ES-I3 (cell line): Measurements from ENCODE around the gene TTC12.

Source experiments
- H3K36me3 ChIP-seq: 2 replicates; pipeline ENCODE4 v1.6.1; 2013; ENCODE audit warnings: mild to moderate bottlenecking, low read length, control low read depth, moderate library complexity; ENCODE audit not compliant: insufficient read depth
- H3K4me1 ChIP-seq: 2 replicates; pipeline ENCODE4 v1.6.1; 2013; ENCODE audit warnings: mild to moderate bottlenecking, control low read depth, low read length; ENCODE audit not compliant: insufficient read depth
- H3K9ac ChIP-seq: 2 replicates; pipeline ENCODE4 v1.6.1; 2013; ENCODE audit warnings: low read depth, mild to moderate bottlenecking, low read length, moderate library complexity
- H3K9me3 ChIP-seq: 2 replicates; pipeline ENCODE4 v1.6.1; 2013; ENCODE audit warnings: mild to moderate bottlenecking, low read length, moderate library complexity; ENCODE audit not compliant: control insufficient read depth, insufficient read depth

Gene TTC12, protein sequence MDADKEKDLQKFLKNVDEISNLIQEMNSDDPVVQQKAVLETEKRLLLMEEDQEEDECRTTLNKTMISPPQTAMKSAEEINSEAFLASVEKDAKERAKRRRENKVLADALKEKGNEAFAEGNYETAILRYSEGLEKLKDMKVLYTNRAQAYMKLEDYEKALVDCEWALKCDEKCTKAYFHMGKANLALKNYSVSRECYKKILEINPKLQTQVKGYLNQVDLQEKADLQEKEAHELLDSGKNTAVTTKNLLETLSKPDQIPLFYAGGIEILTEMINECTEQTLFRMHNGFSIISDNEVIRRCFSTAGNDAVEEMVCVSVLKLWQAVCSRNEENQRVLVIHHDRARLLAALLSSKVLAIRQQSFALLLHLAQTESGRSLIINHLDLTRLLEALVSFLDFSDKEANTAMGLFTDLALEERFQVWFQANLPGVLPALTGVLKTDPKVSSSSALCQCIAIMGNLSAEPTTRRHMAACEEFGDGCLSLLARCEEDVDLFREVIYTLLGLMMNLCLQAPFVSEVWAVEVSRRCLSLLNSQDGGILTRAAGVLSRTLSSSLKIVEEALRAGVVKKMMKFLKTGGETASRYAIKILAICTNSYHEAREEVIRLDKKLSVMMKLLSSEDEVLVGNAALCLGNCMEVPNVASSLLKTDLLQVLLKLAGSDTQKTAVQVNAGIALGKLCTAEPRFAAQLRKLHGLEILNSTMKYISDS

DNA sequence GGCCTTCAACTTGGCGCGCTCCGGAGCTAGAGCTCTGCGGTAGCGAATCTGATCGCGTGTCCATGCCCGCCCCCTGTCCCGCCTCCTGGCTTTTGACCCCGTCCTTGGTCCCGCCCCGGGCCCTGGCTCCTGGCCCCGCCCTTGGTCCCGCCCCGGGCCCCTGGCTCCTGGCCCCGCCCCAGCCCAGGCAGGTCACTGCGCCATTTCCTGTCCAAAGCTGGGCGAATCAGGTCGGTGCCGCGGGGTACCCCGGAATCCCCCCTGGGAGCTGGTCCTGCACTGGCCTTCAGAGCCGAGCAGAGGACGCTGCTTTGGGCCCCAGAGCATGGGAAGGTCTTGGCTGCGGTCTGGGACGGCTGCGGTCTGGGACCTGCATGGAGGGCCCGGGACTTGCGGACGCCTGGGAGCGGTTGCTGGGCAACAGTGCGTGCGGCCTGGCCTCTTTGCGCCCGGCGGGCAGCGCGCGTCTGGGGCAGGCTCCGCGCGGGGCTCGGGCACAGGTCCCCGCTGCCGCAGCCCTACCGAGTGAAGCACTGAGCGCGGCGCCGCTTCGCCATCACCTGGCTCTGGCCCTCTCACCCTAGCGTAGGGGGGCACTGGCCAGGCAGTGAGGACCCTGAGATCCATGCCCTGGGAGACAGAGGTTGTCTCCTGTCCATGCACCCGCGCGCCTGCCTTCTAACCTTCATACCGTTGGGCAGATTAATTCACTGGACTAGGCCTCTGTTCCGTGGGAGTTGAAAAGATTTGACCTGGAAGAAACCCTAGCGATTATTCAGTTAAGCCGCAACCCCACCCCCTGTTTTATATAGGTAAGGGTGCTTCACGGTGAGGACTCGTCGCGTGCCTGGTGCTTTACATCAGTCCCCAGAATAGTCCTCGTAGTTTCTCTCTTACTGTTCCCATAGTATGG, at the start of gene TTC12:
Gene TTC12, plus strand, starts transcription at position 195 of the 913 bp plus-strand sequence. CDS start 1,675 bp downstream, outside the sequence.
- H3K9me3 ChIP-seq, result no peaks in the 10 kb centered on the region
- peaks cover 7% of the 10 kb centered on the region; the same call in 1 of the 2 replicates for H3K4me1 ChIP-seq
- H3K9ac ChIP-seq, result peak within 1 kb of the TSS; percentile 96
- no peaks in the 10 kb centered on the region for H3K36me3 ChIP-seq

DNA sequence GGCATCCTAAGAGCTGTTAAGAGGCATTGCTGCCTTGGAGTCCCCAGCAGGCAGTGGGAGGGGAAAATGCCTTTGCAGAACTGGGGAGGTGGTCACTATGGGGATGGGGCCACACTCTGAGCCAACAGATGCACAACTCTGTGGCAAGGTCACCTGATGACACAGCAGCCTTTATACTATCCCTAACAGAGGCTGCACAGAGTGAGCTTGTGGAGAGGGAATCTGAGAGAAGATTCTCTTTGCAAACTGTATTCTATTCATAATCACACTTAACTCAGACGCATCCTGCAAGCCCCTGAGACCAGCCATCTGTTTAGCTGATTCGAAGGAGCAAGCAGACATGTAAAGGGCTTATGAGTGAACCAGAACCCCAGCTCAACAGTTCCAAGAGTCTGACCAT, 49.0 kb upstream of the TTC12 start:
- H3K9ac ChIP-seq, result no peak overlapping the region
- no peaks in the 10 kb centered on the region for H3K9me3 ChIP-seq
- no peaks in the 10 kb centered on the region for H3K4me1 ChIP-seq
- no peaks in the 10 kb centered on the region for H3K36me3 ChIP-seq

DNA sequence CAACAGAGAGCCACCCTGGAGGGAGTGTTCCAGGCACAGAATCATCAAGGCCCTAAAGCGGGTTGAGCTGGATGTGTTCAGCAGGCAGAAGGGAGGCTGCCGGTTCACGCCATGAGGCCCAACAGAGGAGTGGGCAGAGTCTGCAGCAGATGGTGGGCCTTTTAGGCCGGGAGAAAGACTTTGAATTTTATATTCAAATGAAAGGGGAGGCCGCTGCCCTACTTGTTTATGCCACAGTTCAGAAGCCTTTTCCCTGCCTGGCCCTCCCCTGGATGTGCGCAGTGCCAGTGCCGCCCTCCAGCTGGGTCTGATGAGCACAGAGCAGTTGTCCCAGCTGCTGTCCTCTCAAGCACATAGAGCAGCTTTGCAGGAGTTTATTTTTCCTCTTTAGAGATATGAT, 46.9 kb upstream of the TTC12 start:
- H3K9me3 ChIP-seq, result no peaks in the 10 kb centered on the region
- no peaks in the 10 kb centered on the region for H3K36me3 ChIP-seq
- no peak overlapping the region for H3K9ac ChIP-seq
- H3K4me1 ChIP-seq, result no peaks in the 10 kb centered on the region

DNA sequence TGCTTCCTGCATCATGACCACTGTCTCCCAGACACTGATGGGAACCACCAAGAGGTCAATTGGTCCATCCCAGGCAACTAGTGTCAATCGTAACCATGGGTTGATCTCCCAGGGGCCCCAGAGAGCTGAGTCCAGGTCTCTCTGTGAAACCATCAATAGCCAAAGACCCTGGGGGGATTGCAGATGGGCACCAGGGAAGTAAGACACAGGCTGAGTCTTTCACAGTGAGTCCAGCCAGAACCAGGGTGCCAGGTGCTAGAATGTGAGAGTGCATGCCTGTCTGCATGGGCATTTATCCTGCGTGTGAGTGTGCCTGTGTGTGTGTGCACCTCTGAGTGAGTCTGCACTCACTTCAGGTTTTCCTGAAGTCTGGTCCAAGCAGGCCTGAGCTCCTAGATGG, 45.3 kb upstream of the TTC12 start:
- Histone ChIP-seq H3K36me3 (no peaks in the 10 kb centered on the region), H3K9me3 (no peaks in the 10 kb centered on the region)

DNA sequence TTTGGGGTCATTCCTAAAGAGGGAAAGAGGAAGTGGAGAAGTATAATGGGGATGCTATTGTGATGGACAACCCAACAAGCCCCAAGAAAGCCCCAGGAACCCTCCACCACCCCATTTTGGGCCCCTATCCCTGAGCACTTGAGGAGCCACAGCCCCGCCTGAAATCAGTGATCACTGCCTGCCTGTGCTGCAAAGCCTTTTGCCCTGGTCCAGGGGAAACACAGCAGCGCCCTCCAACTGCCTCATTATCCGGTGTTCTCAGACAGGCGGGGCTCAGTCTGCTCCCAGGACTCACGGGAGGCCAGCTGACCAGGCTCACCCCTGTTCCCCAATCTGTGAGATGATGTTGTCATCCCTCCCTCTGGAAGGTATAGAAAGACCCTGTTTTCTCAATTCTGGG, 44.7 kb upstream of the TTC12 start:
- Histone ChIP-seq H3K9me3 (no peaks in the 10 kb centered on the region), H3K9ac (no peak overlapping the region), H3K36me3 (no peaks in the 10 kb centered on the region), H3K4me1 (no peaks in the 10 kb centered on the region)

More for the DNA sequence above, 45.3 kb upstream of the TTC12 start:
- Histone ChIP-seq H3K4me1 (no peaks in the 10 kb centered on the region), H3K9ac (no peak overlapping the region)

DNA sequence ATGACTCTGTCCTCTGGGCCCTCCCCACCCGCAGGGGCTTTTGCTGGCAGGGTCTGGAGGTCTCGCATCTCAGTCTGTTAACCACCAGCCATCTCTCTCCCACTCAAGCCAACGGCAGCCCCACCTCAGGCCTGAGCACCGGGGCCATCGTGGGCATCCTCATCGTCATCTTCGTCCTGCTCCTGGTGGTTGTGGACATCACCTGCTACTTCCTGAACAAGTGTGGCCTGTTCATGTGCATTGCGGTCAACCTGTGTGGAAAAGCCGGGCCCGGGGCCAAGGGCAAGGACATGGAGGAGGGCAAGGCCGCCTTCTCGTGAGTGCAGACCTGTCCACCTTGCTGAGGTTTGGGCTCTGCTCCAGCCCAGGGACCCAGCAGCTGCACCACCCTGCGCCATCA, 44.3 kb upstream of the TTC12 start:
- Histone ChIP-seq H3K36me3 (no peaks in the 10 kb centered on the region), H3K4me1 (no peaks in the 10 kb centered on the region), H3K9ac (no peak overlapping the region), H3K9me3 (no peaks in the 10 kb centered on the region)

DNA sequence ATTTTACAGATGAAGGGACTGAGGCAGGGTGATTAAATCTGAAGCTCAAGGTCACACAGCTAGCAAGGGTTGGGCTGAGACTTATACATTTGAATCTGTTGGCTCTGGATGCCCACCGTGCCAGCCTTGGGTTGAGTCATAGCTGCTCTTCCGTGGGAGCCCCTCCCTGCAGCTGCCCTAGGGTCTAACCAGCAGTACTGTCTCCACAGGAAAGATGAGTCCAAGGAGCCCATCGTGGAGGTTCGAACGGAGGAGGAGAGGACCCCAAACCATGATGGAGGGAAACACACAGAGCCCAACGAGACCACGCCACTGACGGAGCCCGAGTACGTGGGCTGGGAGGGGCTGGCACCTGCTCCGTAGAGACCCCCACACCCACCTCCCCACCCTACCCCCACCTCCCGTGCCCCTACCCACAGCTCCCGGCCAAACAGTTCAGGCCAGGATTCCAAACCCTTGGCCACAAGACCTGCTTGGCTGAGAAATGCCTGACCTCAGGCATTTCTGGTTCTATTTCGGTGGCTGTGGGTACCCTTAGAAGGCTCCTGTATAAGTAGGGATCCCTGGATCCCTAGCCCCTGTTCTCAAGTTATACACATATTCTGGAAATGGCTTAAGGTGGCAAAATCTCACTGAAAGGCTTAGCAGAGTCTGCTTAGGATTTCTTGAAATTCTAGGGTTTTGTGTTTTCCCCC, 42.7 kb upstream of the TTC12 start:
- no peaks in the 10 kb centered on the region for H3K9me3 ChIP-seq

DNA sequence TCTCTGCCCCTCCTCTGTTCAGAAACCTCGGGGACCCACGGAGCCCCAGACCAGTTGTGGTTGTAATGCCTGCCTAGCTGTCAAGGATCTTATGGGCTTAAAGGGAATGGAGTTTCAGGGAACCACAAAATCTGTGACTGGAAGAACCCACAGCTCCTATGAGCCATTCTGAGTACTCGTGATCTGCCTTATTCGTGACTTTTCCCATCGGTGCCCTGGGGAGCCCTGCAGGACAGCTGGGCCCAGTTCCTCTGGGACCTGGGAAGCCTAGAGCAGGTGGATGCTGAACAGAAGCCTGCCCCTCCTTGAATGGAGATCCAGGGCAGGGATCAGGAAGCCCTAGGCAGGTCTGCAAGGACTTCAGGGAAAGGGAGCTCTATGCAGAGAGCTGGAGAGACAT, 42.1 kb upstream of the TTC12 start:
- H3K36me3 ChIP-seq, result no peaks in the 10 kb centered on the region
- H3K9me3 ChIP-seq, result no peaks in the 10 kb centered on the region
- no peak overlapping the region for H3K9ac ChIP-seq
- no peaks in the 10 kb centered on the region for H3K4me1 ChIP-seq

More for the DNA sequence above, 42.7 kb upstream of the TTC12 start:
- no peak overlapping the region for H3K9ac ChIP-seq
- no peaks in the 10 kb centered on the region for H3K4me1 ChIP-seq
- H3K36me3 ChIP-seq, result no peaks in the 10 kb centered on the region

DNA sequence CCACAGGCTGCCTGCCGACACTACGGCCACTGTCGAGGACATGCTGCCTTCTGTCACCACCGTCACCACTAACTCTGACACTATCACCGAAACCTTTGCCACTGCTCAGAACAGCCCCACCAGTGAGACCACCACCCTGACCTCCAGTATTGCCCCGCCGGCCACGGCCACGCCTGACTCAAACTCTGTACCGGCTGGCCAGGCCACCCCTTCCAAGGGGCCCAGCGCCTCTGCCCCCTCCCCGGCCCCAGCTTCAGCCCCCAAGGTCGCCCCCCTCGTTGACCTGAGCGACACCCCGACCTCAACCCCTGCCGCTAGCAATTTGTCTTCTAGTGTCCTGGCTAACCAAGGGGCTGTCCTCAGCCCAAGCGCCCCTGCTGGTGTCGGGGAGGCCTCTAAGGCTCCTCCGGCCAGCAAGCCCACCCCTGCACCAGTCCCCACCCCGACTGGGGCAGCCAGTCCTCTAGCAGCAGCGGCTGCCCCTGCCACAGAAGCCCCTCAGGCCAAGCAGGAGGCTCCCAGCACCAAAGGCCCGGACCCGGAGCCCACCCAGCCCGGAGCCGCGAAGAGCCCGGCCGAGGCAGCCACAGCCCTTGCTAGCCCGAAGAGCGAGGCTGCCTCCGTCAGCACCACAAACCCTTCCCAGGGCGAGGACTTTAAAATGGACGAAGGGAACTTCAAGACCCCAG, 41.3 kb upstream of the TTC12 start:
- H3K36me3 ChIP-seq, result no peaks in the 10 kb centered on the region
- H3K9ac ChIP-seq, result no peak overlapping the region
- H3K9me3 ChIP-seq, result no peaks in the 10 kb centered on the region
- H3K4me1 ChIP-seq, result no peaks in the 10 kb centered on the region

DNA sequence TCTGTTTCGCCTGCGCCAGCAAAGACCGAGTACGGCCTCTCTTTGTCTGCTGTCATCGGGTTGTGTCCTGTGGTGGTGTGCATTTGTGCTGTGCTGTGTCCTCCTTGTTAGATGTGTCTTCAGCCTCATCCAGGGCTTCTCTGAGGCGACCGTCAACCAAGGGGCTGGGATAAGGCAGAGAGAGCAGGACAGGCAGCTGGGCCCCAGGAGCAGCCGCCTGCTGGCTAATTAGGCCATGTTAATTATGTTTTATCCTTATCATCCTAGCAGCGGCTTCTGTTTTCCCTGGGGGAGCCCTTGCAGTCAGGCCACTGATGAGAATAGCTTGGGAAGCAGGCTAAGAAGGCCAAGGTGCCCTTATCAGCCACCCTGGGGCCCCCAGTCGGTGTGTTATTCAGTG, 40.7 kb upstream of the TTC12 start:
- Histone ChIP-seq H3K4me1 (no peaks in the 10 kb centered on the region), H3K36me3 (no peaks in the 10 kb centered on the region), H3K9ac (no peak overlapping the region), H3K9me3 (no peaks in the 10 kb centered on the region)

DNA sequence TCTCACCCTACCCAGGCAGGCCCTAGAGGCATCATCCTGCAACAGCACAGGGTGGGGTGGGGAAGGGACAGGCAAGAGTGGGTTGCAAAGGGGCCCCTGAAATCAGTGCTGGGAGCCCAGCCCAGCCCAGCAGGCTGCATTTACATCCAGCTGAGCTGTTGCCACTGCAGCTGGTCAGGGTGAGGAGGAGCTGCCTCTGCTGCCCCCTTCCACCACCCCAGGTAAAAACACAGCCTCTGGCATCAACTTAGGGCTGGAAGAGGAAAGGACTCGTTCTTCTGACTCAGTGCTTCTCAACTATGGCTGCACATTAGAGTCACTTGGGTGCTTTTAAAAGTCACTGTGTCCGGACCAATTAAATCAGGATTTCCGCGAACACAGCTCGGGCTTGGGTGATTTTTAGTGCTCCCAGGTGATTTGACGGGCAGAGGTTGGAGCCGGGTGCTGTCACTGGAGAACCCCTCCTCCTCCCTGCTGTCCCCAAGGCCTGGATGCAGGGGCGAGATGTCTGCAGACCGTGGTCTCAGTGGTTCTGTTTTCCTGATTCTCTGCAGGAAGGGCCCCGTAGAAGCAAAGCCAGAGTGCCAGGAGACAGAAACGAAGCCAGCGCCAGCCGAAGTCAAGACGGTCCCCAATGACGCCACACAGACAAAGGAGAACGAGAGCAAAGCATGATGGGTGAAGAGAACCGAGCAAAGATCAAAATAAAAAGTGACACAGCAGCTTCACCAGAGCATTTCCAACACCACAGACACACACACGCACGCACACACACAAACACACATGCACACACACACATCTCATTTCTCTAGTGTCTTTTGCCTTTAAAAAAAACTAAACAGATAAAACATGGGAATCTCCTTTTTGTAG, 39.4 kb upstream of the TTC12 start:
- H3K4me1 ChIP-seq, result no peaks in the 10 kb centered on the region
- no peak overlapping the region for H3K9ac ChIP-seq
- H3K36me3 ChIP-seq, result no peaks in the 10 kb centered on the region
- no peaks in the 10 kb centered on the region for H3K9me3 ChIP-seq

DNA sequence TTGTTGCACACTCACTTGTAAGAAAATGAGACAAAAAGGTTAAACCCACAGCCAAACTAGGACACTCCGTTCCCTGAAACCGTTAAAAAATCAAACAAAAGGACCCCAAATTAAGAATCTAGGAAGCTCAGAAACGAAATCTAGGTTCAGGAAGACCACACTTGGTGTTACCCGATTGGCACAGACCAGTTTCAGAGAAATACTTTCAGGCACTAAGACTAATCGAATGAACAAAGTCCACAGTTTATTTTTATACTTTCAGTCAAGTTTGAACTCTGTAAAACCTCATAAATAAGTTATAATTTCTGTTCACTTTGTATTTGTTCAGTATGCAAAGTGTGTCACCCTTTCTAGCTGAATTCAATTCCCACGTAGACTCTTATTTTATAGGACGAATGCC, 38.8 kb upstream of the TTC12 start:
- H3K36me3 ChIP-seq, result no peaks in the 10 kb centered on the region
- H3K4me1 ChIP-seq, result no peaks in the 10 kb centered on the region
- H3K9ac ChIP-seq, result no peak overlapping the region
- no peaks in the 10 kb centered on the region for H3K9me3 ChIP-seq

DNA sequence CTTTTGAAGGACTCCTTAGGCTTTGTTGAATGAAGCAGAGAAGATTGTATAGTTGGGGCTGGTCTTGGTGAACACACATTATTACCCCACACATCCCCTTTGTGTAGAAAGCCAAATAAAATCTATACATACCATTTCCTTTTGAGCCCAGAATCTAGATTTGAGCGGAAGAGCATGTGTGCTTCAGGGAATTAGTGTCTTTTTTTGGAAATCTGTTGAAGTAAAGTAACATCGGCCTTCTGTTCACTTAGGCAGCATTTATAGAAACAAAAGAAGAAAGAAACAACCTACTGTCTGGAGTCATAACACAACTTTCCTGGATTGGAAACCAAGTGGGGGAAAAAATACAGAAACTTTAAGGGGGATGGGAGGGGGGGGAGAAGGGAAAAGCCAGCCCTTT, 37.9 kb upstream of the TTC12 start:
- no peaks in the 10 kb centered on the region for H3K9me3 ChIP-seq
- H3K9ac ChIP-seq, result no peak overlapping the region
- H3K4me1 ChIP-seq, result no peaks in the 10 kb centered on the region
- no peaks in the 10 kb centered on the region for H3K36me3 ChIP-seq
